PC-9 (cell line): ENCODE measurements around the gene LAMC2. TPM values are rescaled to one million over a fixed set of nuclear protein-coding genes. Genes with fewer than 3 reads are reported as not detected.
A peak's percentile ranks its signal among the peaks of the same experiment; 100 is the strongest.

ENCODE experiments used
- BruUV-seq: library from RNA; stranded (reverse); fragments of 400-500 nt; replicated peaks from 2 replicates; lab custom pipeline; 2021; lab: Mats Ljungman, UMichigan
- CTCF ChIA-PET: fragments of 300-600 bp; sonication (Branson Sonifier 250); formaldehyde crosslinking; loops from one replicate; lab custom pipeline; 2022; ENCODE audit warnings: antibody characterized with exemption; lab: Charles Lee
- POLR2A ChIA-PET: fragments of 300-600 bp; sonication (Branson Sonifier 250); formaldehyde crosslinking; loops from one replicate; lab custom pipeline; 2022; ENCODE audit warnings: antibody characterized with exemption; ENCODE audit not compliant: unreplicated experiment; lab: Charles Lee
- DNase-seq, 2 experiments: peaks; one replicate each; pipeline versions ENCODE4 v3.0.0 to v3.0.0-alpha.2; 2015 to 2022; ENCODE audit warnings: mixed read lengths in 1 of 2
- H2AFZ ChIP-seq: fragments of 200-600 bp; sonication (generic); 2 replicates; pipeline ENCODE4 v1.8.1; 2017; ENCODE audit warnings: antibody characterized with exemption
- H3F3A ChIP-seq: fragments of 200-600 bp; sonication (generic); 2 replicates; pipeline ENCODE4 v1.8.1; 2017; ENCODE audit warnings: antibody characterized with exemption, mild to moderate bottlenecking, low read depth; ENCODE audit not compliant: insufficient read depth
- H3K27ac ChIP-seq: fragments of 200-600 bp; sonication (generic); 2 replicates; pipeline ENCODE4 v1.6.1; 2016; ENCODE audit warnings: mixed run types
- H3K27me3 ChIP-seq: fragments of 200-600 bp; sonication (generic); 2 replicates; pipeline ENCODE4 v1.6.1; 2016; ENCODE audit warnings: low read depth, mixed run types; ENCODE audit not compliant: insufficient read depth
- H3K36me3 ChIP-seq: fragments of 200-600 bp; sonication (generic); 2 replicates; pipeline ENCODE4 v1.6.1; 2016; ENCODE audit warnings: low read depth, mixed run types
- H3K4me1 ChIP-seq: fragments of 200-600 bp; sonication (generic); replicated peaks from 2 replicates; pipeline ENCODE4 v1.6.1; 2016; ENCODE audit warnings: mixed run types; ENCODE audit not compliant: insufficient read depth
- H3K4me2 ChIP-seq: fragments of 200-600 bp; sonication (generic); 2 replicates; pipeline ENCODE4 v1.6.1; 2017; ENCODE audit warnings: mixed run types
- H3K4me3 ChIP-seq: fragments of 200-600 bp; sonication (generic); 2 replicates; pipeline ENCODE4 v1.6.1; 2016; ENCODE audit warnings: mixed run types
- H3K79me2 ChIP-seq: fragments of 200-600 bp; sonication (generic); 2 replicates; pipeline ENCODE4 v1.6.1; 2017; ENCODE audit warnings: low read depth, mixed run types
- H3K9me2 ChIP-seq: fragments of 200-600 bp; sonication (generic); 2 replicates; pipeline ENCODE4 v1.8.1; 2017; ENCODE audit warnings: mild to moderate bottlenecking; ENCODE audit not compliant: insufficient read depth
- H3K9me3 ChIP-seq: fragments of 200-600 bp; sonication (generic); 2 replicates; pipeline ENCODE4 v1.8.1; 2016; ENCODE audit warnings: low read depth; ENCODE audit not compliant: insufficient read depth
- H4K20me1 ChIP-seq: fragments of 200-600 bp; sonication (generic); 2 replicates; pipeline ENCODE4 v1.8.1; 2017; ENCODE audit not compliant: insufficient read depth
- EZH2 ChIP-seq: fragments of 200-600 bp; sonication (generic); IDR thresholded peaks from 2 replicates; pipeline ENCODE4 v1.8.0; 2017; ENCODE audit warnings: antibody characterized with exemption, low read depth
- intact Hi-C: fragments of 100-400 bp; cut with micrococcal nuclease; formaldehyde crosslinking; loops from one replicate; pipeline ENCODE4 v1.10.0; 2022; ENCODE audit not compliant: unreplicated experiment
- total RNA-seq: library from RNA; stranded (reverse); gene quantifications from 2 replicates; pipeline ENCODE4 v1.2.3, GENCODE V29; 2021
- TF ChIP-seq, protein P1 (sequence below): fragments of 200-600 bp; sonication (generic); conservative IDR thresholded peaks from 2 replicates; pipeline ENCODE4 v1.6.1; 2017; ENCODE audit warnings: mixed run types, antibody characterized with exemption, mild to moderate bottlenecking, moderate library complexity

Gene LAMC2
- total RNA-seq, 1 experiment from 2014 or later = 109 TPM

DNA sequence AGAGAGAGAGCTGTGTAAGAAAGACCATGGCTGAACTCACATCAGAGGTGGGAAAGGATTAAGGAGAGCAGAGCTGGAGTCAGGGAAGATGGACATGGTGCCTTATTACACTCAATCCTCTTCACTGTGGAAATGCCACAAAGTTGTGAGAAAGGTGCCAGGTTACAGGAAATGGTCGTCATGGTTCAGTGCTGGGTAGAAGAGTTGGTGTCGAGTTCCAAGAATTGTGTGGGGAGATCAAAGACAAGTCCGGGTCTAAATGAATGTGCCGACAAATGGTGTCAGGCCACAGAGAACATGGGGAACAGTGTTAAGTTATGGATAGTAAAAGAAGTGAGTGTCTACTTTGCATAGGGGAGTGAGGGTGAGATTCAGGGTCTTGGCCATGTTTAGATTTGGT lies 40.9 kb downstream of the LAMC2 start:
- peaks cover 5% of the 10 kb centered on the region; the same call in 1 of the 2 replicates for H3F3A ChIP-seq
- H3K4me1 ChIP-seq = 0 out of 2 replicates have a peak, but pooled peaks cover 7% of the 10 kb centered on the region
- H2AFZ ChIP-seq = no peak overlapping the region
- ChIA-PET POLR2A (no interaction called here), CTCF (interaction anchor here (0.6 to 1.0 kb wide), 2 partner anchors 271 to 542 kb away, joined by 3 to 10 read pairs; no protein-coding TSS in a partner anchor)
- no peak overlapping the region for H3K4me2 ChIP-seq
- H3K27ac ChIP-seq = no peak overlapping the region
- BruUV-seq = no TSS peak
- H3K9me2 ChIP-seq = no peaks in the 10 kb centered on the region
- intact Hi-C loops = no loop called here
- H3K9me3 ChIP-seq = no peaks in the 10 kb centered on the region
- H4K20me1 ChIP-seq = no peaks in the 10 kb centered on the region
- TF ChIP-seq, protein P1, sequence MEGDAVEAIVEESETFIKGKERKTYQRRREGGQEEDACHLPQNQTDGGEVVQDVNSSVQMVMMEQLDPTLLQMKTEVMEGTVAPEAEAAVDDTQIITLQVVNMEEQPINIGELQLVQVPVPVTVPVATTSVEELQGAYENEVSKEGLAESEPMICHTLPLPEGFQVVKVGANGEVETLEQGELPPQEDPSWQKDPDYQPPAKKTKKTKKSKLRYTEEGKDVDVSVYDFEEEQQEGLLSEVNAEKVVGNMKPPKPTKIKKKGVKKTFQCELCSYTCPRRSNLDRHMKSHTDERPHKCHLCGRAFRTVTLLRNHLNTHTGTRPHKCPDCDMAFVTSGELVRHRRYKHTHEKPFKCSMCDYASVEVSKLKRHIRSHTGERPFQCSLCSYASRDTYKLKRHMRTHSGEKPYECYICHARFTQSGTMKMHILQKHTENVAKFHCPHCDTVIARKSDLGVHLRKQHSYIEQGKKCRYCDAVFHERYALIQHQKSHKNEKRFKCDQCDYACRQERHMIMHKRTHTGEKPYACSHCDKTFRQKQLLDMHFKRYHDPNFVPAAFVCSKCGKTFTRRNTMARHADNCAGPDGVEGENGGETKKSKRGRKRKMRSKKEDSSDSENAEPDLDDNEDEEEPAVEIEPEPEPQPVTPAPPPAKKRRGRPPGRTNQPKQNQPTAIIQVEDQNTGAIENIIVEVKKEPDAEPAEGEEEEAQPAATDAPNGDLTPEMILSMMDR = no peak
- no peak for TF ChIP-seq EZH2
- no peaks in the 10 kb centered on the region for H3K27me3 ChIP-seq
- peaks cover 62% of the 10 kb centered on the region for H3K36me3 ChIP-seq
- no peak for DNase-seq
- H3K79me2 ChIP-seq = no peaks in the 10 kb centered on the region
- H3K4me3 ChIP-seq = no peak overlapping the region

DNA sequence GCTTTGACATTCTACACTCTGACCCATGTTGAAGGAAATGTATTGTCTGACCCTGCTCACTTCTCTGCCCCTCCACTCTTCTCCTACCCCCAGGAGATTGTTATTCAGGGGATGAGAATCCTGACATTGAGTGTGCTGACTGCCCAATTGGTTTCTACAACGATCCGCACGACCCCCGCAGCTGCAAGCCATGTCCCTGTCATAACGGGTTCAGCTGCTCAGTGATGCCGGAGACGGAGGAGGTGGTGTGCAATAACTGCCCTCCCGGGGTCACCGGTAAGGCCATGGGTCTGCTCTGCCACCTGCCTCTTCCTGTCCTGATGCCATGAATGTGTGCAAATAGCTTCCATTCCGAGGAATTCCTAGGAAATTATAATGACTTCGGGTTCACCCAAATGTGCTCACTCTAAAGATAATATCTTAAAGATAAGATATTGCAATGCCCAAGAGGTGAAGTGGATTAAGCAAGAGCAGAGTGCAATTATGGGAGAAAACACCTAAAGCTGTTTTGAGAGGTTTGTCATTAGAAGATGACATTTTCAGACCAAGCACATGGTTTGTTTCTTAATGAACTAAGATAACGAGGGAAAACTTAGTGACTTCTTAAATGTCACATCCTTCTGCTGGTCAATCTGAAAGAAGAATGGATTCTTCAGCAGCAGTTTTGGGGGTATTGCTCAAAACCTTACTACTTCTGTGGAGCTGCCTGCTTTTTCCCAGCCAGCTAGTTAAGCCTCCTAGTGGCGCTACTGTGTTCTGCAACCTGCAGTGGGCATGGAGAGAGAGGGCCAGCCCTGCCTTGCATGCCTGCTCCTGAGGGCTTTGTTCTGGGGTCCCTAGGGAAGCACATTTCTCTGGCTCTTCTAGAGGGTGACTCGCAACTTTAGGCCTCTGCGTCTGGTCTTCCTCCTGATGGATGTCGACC lies 41.6 kb downstream of the LAMC2 start:
- H3K4me2 ChIP-seq = no peak overlapping the region
- H3K9me2 ChIP-seq = no peaks in the 10 kb centered on the region
- peaks cover 66% of the 10 kb centered on the region for H3K36me3 ChIP-seq
- H4K20me1 ChIP-seq = no peaks in the 10 kb centered on the region
- no TSS peak for BruUV-seq
- no peaks in the 10 kb centered on the region for H3K27me3 ChIP-seq
- peak; percentile 33 to 45 for DNase-seq
- intact Hi-C loops = no loop called here
- H3K79me2 ChIP-seq = no peaks in the 10 kb centered on the region
- POLR2A ChIA-PET = interaction anchor here (0.7 kb wide), 1 partner anchor 365 kb away, joined by 3 read pairs; no protein-coding TSS in a partner anchor
- CTCF ChIA-PET = interaction anchor here (0.6 to 1.0 kb wide), 2 partner anchors 272 to 541 kb away, joined by 3 to 10 read pairs; no protein-coding TSS in a partner anchor
- no peaks in the 10 kb centered on the region for H3K9me3 ChIP-seq
- no peak overlapping the region for H2AFZ ChIP-seq
- H3K27ac ChIP-seq = no peak overlapping the region
- TF ChIP-seq EZH2 = no peak
- TF ChIP-seq, protein P1 = peak; percentile 76
- peaks cover 9% of the 10 kb centered on the region; the same call in 1 of the 2 replicates for H3K4me1 ChIP-seq
- peaks cover 11% of the 10 kb centered on the region; the same call in 1 of the 2 replicates for H3F3A ChIP-seq
- H3K4me3 ChIP-seq = no peak overlapping the region

DNA sequence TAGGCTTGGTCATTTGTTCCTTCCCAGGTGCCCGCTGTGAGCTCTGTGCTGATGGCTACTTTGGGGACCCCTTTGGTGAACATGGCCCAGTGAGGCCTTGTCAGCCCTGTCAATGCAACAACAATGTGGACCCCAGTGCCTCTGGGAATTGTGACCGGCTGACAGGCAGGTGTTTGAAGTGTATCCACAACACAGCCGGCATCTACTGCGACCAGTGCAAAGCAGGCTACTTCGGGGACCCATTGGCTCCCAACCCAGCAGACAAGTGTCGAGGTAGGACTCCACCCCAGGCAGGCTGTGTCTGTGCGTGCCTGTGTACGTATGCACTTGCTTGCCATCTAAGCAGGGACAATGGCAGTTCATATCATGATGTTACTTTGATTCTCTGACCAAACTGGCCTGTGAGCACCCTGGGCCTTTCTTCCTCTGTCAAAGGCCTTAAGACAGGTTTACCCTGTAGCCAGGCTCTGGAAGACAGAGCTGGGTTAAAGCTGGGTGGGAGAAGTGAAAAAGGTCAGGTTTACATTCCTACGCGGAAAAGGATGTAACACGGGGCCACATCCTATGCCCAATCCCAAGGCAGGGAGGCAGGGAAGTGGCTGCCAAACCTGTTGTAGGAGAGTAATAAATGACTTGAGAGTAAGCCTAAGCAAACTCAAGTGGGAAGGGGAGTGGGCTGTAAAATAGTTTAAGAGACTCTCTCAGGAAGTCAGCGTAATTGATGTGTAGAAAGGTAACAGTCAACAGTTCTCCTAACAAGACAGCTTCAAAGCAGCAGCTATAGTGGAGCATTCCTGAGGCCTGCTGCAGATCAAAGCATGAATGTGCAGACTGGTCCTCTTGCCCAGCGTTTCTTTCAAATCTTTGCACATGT lies 42.5 kb downstream of the LAMC2 start:
- H3F3A ChIP-seq = peaks cover 20% of the 10 kb centered on the region
- TF ChIP-seq, protein P1 = no peak; the same call in 1 of the 2 replicates
- no peak for TF ChIP-seq EZH2
- ChIA-PET POLR2A (interaction anchor here (0.7 kb wide), 1 partner anchor 366 kb away, joined by 3 read pairs; no protein-coding TSS in a partner anchor), CTCF (interaction anchor here (0.7 kb wide), 1 partner anchor 86 kb away, joined by 4 read pairs; no protein-coding TSS in a partner anchor)
- no peak overlapping the region for H3K4me2 ChIP-seq
- H3K27ac ChIP-seq = no peak overlapping the region
- no peaks in the 10 kb centered on the region for H3K79me2 ChIP-seq
- no TSS peak for BruUV-seq
- peaks cover 18% of the 10 kb centered on the region for H3K4me1 ChIP-seq
- H3K27me3 ChIP-seq = no peaks in the 10 kb centered on the region
- DNase-seq = no peak
- no peaks in the 10 kb centered on the region for H4K20me1 ChIP-seq
- intact Hi-C loops = no loop called here
- no peak overlapping the region for H2AFZ ChIP-seq
- no peaks in the 10 kb centered on the region for H3K9me3 ChIP-seq
- peaks cover 62% of the 10 kb centered on the region for H3K36me3 ChIP-seq
- no peaks in the 10 kb centered on the region for H3K9me2 ChIP-seq
- no peak overlapping the region for H3K4me3 ChIP-seq
